WTC11 (cell line): ENCODE measurements around the gene OR1J1. TPM values are rescaled to one million over a fixed set of nuclear protein-coding genes. Genes with fewer than 3 reads are reported as not detected.

Experiments
- ATAC-seq: fragments of 200-7000 bp; cut with Tn5 transposase; 2 replicates; pipeline ENCODE4 v1.10.0; 2021; ENCODE audit warnings: mild to moderate bottlenecking, moderate library complexity
- CTCF ChIA-PET: fragments of 300-600 bp; sonication (Branson Sonifier 250); formaldehyde crosslinking; loops from one replicate; lab custom pipeline; 2021; ENCODE audit warnings: antibody characterized with exemption; lab: Charles Lee
- POLR2A ChIA-PET: fragments of 350-600 bp; sonication (Branson Sonifier 250); formaldehyde crosslinking; loops from one replicate; lab custom pipeline; 2021; ENCODE audit warnings: antibody characterized with exemption; lab: Charles Lee
- DNase-seq: peaks from one replicate; pipeline ENCODE4 v3.0.0; 2021; ENCODE audit warnings: low spot score
- H3K27ac Mint-ChIP-seq: 2 replicates; pipeline ENCODE4 v1.8.0; 2021; ENCODE audit warnings: mixed read lengths
- H3K27me3 Mint-ChIP-seq: 2 replicates; pipeline ENCODE4 v1.8.0; 2021; ENCODE audit warnings: low read depth, mild to moderate bottlenecking, moderate library complexity, mixed read lengths
- H3K36me3 Mint-ChIP-seq: 2 replicates; pipeline ENCODE4 v1.8.0; 2021; ENCODE audit warnings: mixed read lengths
- H3K4me1 Mint-ChIP-seq: 2 replicates; pipeline ENCODE4 v1.8.0; 2022; ENCODE audit warnings: mixed read lengths
- H3K4me3 Mint-ChIP-seq: 2 replicates; pipeline ENCODE4 v1.8.0; 2021; ENCODE audit warnings: mild to moderate bottlenecking, moderate library complexity, mixed read lengths
- H3K9me3 Mint-ChIP-seq: 2 replicates; pipeline ENCODE4 v1.8.0; 2021; ENCODE audit warnings: mixed read lengths
- ARID4B ChIP-seq: sonication (generic); formaldehyde crosslinking; IDR thresholded peaks from 2 replicates; pipeline ENCODE4 v1.8.0; 2023; ENCODE audit warnings: missing genetic modification reagents, mild to moderate bottlenecking, borderline replicate concordance
- ATF6 ChIP-seq: sonication (generic); formaldehyde crosslinking; IDR thresholded peaks from 2 replicates; pipeline ENCODE4 v1.8.1; 2023; ENCODE audit warnings: mild to moderate bottlenecking, missing genetic modification reagents
- CTCF ChIP-seq: fragments of 200-600 bp; IDR thresholded peaks from 2 replicates; pipeline ENCODE4 v1.8.0; 2022; ENCODE audit warnings: antibody characterized with exemption
- FOXJ3 ChIP-seq: sonication (generic); formaldehyde crosslinking; IDR thresholded peaks from 2 replicates; pipeline ENCODE4 v1.9.0; 2021; ENCODE audit warnings: missing genetic modification reagents, mild to moderate bottlenecking, borderline replicate concordance
- IRF2 ChIP-seq: sonication (generic); formaldehyde crosslinking; IDR thresholded peaks from 2 replicates; pipeline ENCODE4 v1.8.0; 2022; ENCODE audit warnings: low read depth, missing genetic modification reagents, borderline replicate concordance
- NFATC4 ChIP-seq: fragments of 250-450 bp; sonication (Bioruptor Pico); IDR thresholded peaks from 2 replicates; pipeline ENCODE4 v1.9.0; 2021; ENCODE audit warnings: mild to moderate bottlenecking
- NR1H2 ChIP-seq: sonication (generic); formaldehyde crosslinking; IDR thresholded peaks from 2 replicates; pipeline ENCODE4 v1.9.0; 2021; ENCODE audit warnings: mild to moderate bottlenecking, moderate library complexity, missing genetic modification reagents
- NR3C1 ChIP-seq: sonication (generic); formaldehyde crosslinking; conservative IDR thresholded peaks from 2 replicates; pipeline ENCODE4 v1.8.1; 2023; ENCODE audit warnings: low read depth, mild to moderate bottlenecking, missing genetic modification reagents
- TCF7 ChIP-seq: sonication (generic); formaldehyde crosslinking; IDR thresholded peaks from 2 replicates; pipeline ENCODE4 v1.8.0; 2022; ENCODE audit warnings: mild to moderate bottlenecking, low read depth, missing genetic modification reagents, moderate library complexity
- TP53 ChIP-seq: sonication (generic); formaldehyde crosslinking; IDR thresholded peaks from 2 replicates; pipeline ENCODE4 v1.8.1; 2023; ENCODE audit warnings: mild to moderate bottlenecking, missing genetic modification reagents
- ZNF232 ChIP-seq: sonication (generic); formaldehyde crosslinking; IDR thresholded peaks from 2 replicates; pipeline ENCODE4 v1.8.0; 2022; ENCODE audit warnings: mild to moderate bottlenecking, missing genetic modification reagents
- total RNA-seq: library from RNA; stranded (reverse); gene quantifications from 3 replicates; pipeline ENCODE4 v1.2.3, GENCODE V29; 2021

OR1J1 gene
- total RNA-seq, 1 experiment from 2014 or later, result not detected

- ATAC-seq, result no peak
- DNase-seq, result no peak
- POLR2A ChIA-PET, result no interaction called here
- H3K4me3 Mint-ChIP-seq, result no peak overlapping the region
- peaks cover 8% of the 10 kb centered on the region for H3K36me3 Mint-ChIP-seq
- CTCF ChIA-PET, result no interaction called here
- H3K27me3 Mint-ChIP-seq, result peaks cover 53% of the 10 kb centered on the region
- peaks cover 43% of the 10 kb centered on the region for H3K9me3 Mint-ChIP-seq
- no peak for TF ChIP-seq ZNF232 (CRISPR knock-in tag)
- no peak for TF ChIP-seq CTCF
- TF ChIP-seq IRF2 (CRISPR knock-in tag), result no peak
- TF ChIP-seq NFATC4 (CRISPR knock-in tag), result no peak
- no peak for TF ChIP-seq TCF7
- TF ChIP-seq ARID4B (CRISPR knock-in tag), result no peak
- TF ChIP-seq TP53, result no peak
- peaks cover 2% of the 10 kb centered on the region; the same call in 1 of the 2 replicates for H3K4me1 Mint-ChIP-seq
- no peak overlapping the region for H3K27ac Mint-ChIP-seq
Observed at GRCh38 chr9:122466456-122466855, 11.3 kb downstream of the OR1J1 start.

GRCh38 chr9:122464633-122465567 is 12.8 kb downstream of the OR1J1 start:
- Mint-ChIP-seq H3K4me1 (peaks cover 2% of the 10 kb centered on the region; the same call in 1 of the 2 replicates), H3K36me3 (peaks cover 6% of the 10 kb centered on the region), H3K27ac (no peak overlapping the region), H3K9me3 (peaks cover 45% of the 10 kb centered on the region), H3K4me3 (no peak overlapping the region), H3K27me3 (peaks cover 57% of the 10 kb centered on the region)
- DNase-seq (peak; percentile 55), ATAC-seq (peak; percentile 66)
- peak; percentile 53; the same call in 1 of the 2 replicates for TF ChIP-seq CTCF
- no peak for TF ChIP-seq NR1H2
- TF ChIP-seq NR3C1 (CRISPR knock-in tag), result no peak
- TF ChIP-seq FOXJ3 (CRISPR knock-in tag), result no peak
- TF ChIP-seq ATF6, result no peak
- ChIA-PET POLR2A (no interaction called here), CTCF (interaction anchor here (0.7 to 2.3 kb wide), 5 partner anchors 11 to 345 kb away, joined by 3 to 19 read pairs (median 7); no protein-coding TSS in a partner anchor)
